Measurements from ENCODE around the gene ACYP2. TPM values are rescaled to one million over a fixed set of nuclear protein-coding genes. Genes with fewer than 3 reads are reported as not detected.

Gene ACYP2
- total RNA-seq, 1 donor from 2014 or later, result 5.9 TPM

GRCh38 chr2:54209379-54209778 is 94.0 kb downstream of the ACYP2 start:
- Mint-ChIP-seq H3K4me3 (no peak overlapping the region), H3K4me1 (peaks cover 14% of the 10 kb centered on the region), H3K27ac (ENCODE audit: unreplicated experiment) (no peak overlapping the region), H3K9me3 (peaks cover 6% of the 10 kb centered on the region), H3K27me3 (ENCODE audit: low read depth) (no peaks in the 10 kb centered on the region), H3K36me3 (ENCODE audit: low read depth) (peaks cover 5% of the 10 kb centered on the region)
- no peak for TF ChIP-seq CTCF (conservative IDR thresholded peaks at IDR 0.05)
- no peak for DNase-seq (ENCODE audit: low read depth, low spot score)

- H3K9me3 Mint-ChIP-seq, result peaks cover 13% of the 10 kb centered on the region
- no peaks in the 10 kb centered on the region for H3K27me3 Mint-ChIP-seq (ENCODE audit: low read depth)
- TF ChIP-seq CTCF (conservative IDR thresholded peaks at IDR 0.05), result no peak
- no peak for DNase-seq (ENCODE audit: low read depth, low spot score)
- H3K36me3 Mint-ChIP-seq (ENCODE audit: low read depth), result peaks cover 10% of the 10 kb centered on the region
- peaks cover 10% of the 10 kb centered on the region for H3K4me1 Mint-ChIP-seq
- no peak overlapping the region for H3K27ac Mint-ChIP-seq (ENCODE audit: unreplicated experiment)
- no peak overlapping the region for H3K4me3 Mint-ChIP-seq
These were observed 97.0 kb downstream of the ACYP2 start for GRCh38 chr2:54212456-54212855.

- H3K27me3 Mint-ChIP-seq (ENCODE audit: low read depth), result no peaks in the 10 kb centered on the region
- H3K4me3 Mint-ChIP-seq, result no peak overlapping the region
- no peak for TF ChIP-seq CTCF (conservative IDR thresholded peaks at IDR 0.05)
- H3K9me3 Mint-ChIP-seq, result peaks cover 13% of the 10 kb centered on the region
- no peak for DNase-seq (ENCODE audit: low read depth, low spot score)
- peaks cover 10% of the 10 kb centered on the region for H3K36me3 Mint-ChIP-seq (ENCODE audit: low read depth)
- no peak overlapping the region for H3K27ac Mint-ChIP-seq (ENCODE audit: unreplicated experiment)
- peaks cover 5% of the 10 kb centered on the region for H3K4me1 Mint-ChIP-seq
These were observed 97.7 kb downstream of the ACYP2 start for GRCh38 chr2:54213082-54213481.

- H3K27me3 Mint-ChIP-seq (ENCODE audit: low read depth), result no peaks in the 10 kb centered on the region
- H3K36me3 Mint-ChIP-seq (ENCODE audit: low read depth), result no peaks in the 10 kb centered on the region
- H3K4me3 Mint-ChIP-seq, result no peak overlapping the region
- H3K4me1 Mint-ChIP-seq, result peaks cover 9% of the 10 kb centered on the region
- no peak overlapping the region for H3K27ac Mint-ChIP-seq (ENCODE audit: unreplicated experiment)
- DNase-seq (ENCODE audit: low read depth, low spot score), result no peak
- no peaks in the 10 kb centered on the region for H3K9me3 Mint-ChIP-seq
- no peak for TF ChIP-seq CTCF (conservative IDR thresholded peaks at IDR 0.05)
These were observed 109.6 kb downstream of the ACYP2 start for GRCh38 chr2:54224997-54225396.

GRCh38 chr2:54226260-54226659 is 110.8 kb downstream of the ACYP2 start:
- Mint-ChIP-seq H3K36me3 (ENCODE audit: low read depth) (no peaks in the 10 kb centered on the region), H3K27ac (ENCODE audit: unreplicated experiment) (no peak overlapping the region), H3K4me3 (no peak overlapping the region), H3K27me3 (ENCODE audit: low read depth) (no peaks in the 10 kb centered on the region), H3K9me3 (no peaks in the 10 kb centered on the region), H3K4me1 (peaks cover 9% of the 10 kb centered on the region)
- no peak for TF ChIP-seq CTCF (conservative IDR thresholded peaks at IDR 0.05)
- no peak for DNase-seq (ENCODE audit: low read depth, low spot score)

GRCh38 chr2:54227798-54228197 is 112.4 kb downstream of the ACYP2 start:
- no peak for TF ChIP-seq CTCF (conservative IDR thresholded peaks at IDR 0.05)
- H3K36me3 Mint-ChIP-seq (ENCODE audit: low read depth), result peaks cover 3% of the 10 kb centered on the region
- no peaks in the 10 kb centered on the region for H3K27me3 Mint-ChIP-seq (ENCODE audit: low read depth)
- H3K4me1 Mint-ChIP-seq, result peaks cover 9% of the 10 kb centered on the region
- no peak for DNase-seq (ENCODE audit: low read depth, low spot score)
- peaks cover 3% of the 10 kb centered on the region for H3K9me3 Mint-ChIP-seq
- H3K27ac Mint-ChIP-seq (ENCODE audit: unreplicated experiment), result no peak overlapping the region
- H3K4me3 Mint-ChIP-seq, result no peak overlapping the region

Data from neural crest cell (in vitro differentiated cells).